GM19372 (cell line): ENCODE results near the gene PRTFDC1.
"Not testable (repeated sequence)": the region's sequence is repeated elsewhere in the genome, so short reads cannot be mapped to it uniquely, and the experiment has no call there.

Source experiments
- ATAC-seq: cut with Tn5 transposase; IDR thresholded peaks from one replicate; pipeline ENCODE4 v1.9.1; 2021; ENCODE audit warnings: mild to moderate bottlenecking, low read depth, moderate library complexity; ENCODE audit not compliant: unreplicated experiment

Gene PRTFDC1

GRCh38 chr10:24849501-24850299 lies 102.7 kb downstream of the PRTFDC1 start:
- ATAC-seq: no peak

GRCh38 chr10:24849051-24849450 lies 103.4 kb downstream of the PRTFDC1 start:
- ATAC-seq: no peak

GRCh38 chr10:24848195-24848594 lies 104.2 kb downstream of the PRTFDC1 start:
- no peak for ATAC-seq

GRCh38 chr10:24847112-24848070 lies 105.0 kb downstream of the PRTFDC1 start:
- no peak for ATAC-seq

GRCh38 chr10:24844742-24845141 lies 107.7 kb downstream of the PRTFDC1 start:
- no peak for ATAC-seq

- ATAC-seq: no peak
These were observed 109.2 kb downstream of the PRTFDC1 start for GRCh38 chr10:24843256-24843655.

- ATAC-seq: no peak
These were observed 109.5 kb downstream of the PRTFDC1 start for GRCh38 chr10:24842856-24843255.

GRCh38 chr10:24841530-24841929 lies 110.9 kb downstream of the PRTFDC1 start:
- no peak for ATAC-seq

GRCh38 chr10:24840784-24841183 lies 111.6 kb downstream of the PRTFDC1 start:
- ATAC-seq: no peak

GRCh38 chr10:24837781-24838180 lies 114.6 kb downstream of the PRTFDC1 start:
- ATAC-seq: not testable (repeated sequence)

- no peak for ATAC-seq
These were observed 117.5 kb downstream of the PRTFDC1 start for GRCh38 chr10:24834869-24835268.

- no peak for ATAC-seq
These were observed 126.4 kb downstream of the PRTFDC1 start for GRCh38 chr10:24826009-24826408.

GRCh38 chr10:24825551-24825950 lies 126.9 kb downstream of the PRTFDC1 start:
- ATAC-seq: no peak

GRCh38 chr10:24824536-24824935 lies 127.9 kb downstream of the PRTFDC1 start:
- no peak for ATAC-seq

- ATAC-seq: no peak
These were observed 128.3 kb downstream of the PRTFDC1 start for GRCh38 chr10:24824124-24824523.

GRCh38 chr10:24822590-24822989 lies 129.8 kb downstream of the PRTFDC1 start:
- ATAC-seq: peak; percentile 91

GRCh38 chr10:24821986-24822385 lies 130.4 kb downstream of the PRTFDC1 start:
- ATAC-seq: no peak

- ATAC-seq: no peak
These were observed 135.5 kb downstream of the PRTFDC1 start for GRCh38 chr10:24816868-24817396.

GRCh38 chr10:24814568-24815313 lies 137.7 kb downstream of the PRTFDC1 start:
- ATAC-seq: no peak

GRCh38 chr10:24813856-24814255 lies 138.6 kb downstream of the PRTFDC1 start:
- no peak for ATAC-seq
